ENCODE results near the gene ATAD2B.

DNA sequence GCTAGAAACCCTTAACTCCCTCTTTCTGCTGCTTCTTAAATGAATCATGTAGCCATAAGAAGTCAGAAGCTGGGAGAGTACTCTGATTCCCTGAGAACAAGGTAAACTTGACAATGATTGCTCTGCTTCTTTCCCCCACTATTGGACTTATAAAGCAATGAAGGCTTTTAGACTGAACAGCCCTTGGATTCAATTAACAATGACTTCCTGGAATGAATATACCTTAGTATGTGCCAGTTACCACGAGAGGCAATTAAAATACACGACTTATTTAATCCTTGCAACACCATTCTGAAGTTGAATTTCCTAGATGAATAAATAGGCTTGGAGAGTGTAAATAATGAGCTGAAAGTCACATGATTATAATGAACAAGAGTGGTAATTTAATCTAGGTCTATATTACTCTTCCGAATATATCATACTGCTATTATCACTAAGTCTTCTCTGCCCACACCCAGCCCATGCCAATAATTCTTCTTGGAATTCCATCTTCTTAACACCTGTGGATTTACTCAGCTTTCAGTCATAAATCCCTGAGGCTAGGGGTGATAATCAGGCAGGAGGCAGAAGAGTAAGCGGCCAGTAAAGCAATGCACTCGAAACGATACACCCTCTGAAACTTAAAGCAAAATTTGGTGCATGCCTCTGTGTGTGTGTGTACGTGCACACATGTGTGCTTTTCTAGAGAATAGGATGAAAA, 170.2 kb downstream of the ATAD2B start:
- no peak for TF ChIP-seq POLR2AphosphoS5 (IDR thresholded peaks at IDR 0.05; ENCODE audit: low read depth, low read length)
- no peak for TF ChIP-seq POLR2A (IDR thresholded peaks at IDR 0.05; ENCODE audit: low read depth, low read length)

Measured in GM12892 (cell line).